Mesothelial cell of epicardium (in vitro differentiated cells): ENCODE results near the gene GATAD2B. TPM values are rescaled to one million over a fixed set of nuclear protein-coding genes. Genes with fewer than 3 reads are reported as not detected.
A peak's percentile ranks its signal among the peaks of the same experiment; 100 is the strongest.
"Not testable (repeated sequence)": the region's sequence is repeated elsewhere in the genome, so short reads cannot be mapped to it uniquely, and the experiment has no call there.

Experiments used
- DNase-seq, 2 experiments: peaks; one replicate each; pipeline ENCODE4 v3.0.0; 2021; ENCODE audit warnings: low spot score in 2 of 2; ENCODE audit not compliant: unreplicated experiment in 2 of 2
- H3K27ac Mint-ChIP-seq: 2 replicates; pipeline ENCODE4 v1.8.0; 2021; ENCODE audit warnings: mixed read lengths
- H3K27me3 Mint-ChIP-seq: 2 replicates; pipeline ENCODE4 v1.8.0; 2021; ENCODE audit warnings: low read depth, mixed read lengths
- H3K36me3 Mint-ChIP-seq: 2 replicates; pipeline ENCODE4 v1.8.0; 2021; ENCODE audit warnings: mixed read lengths
- H3K4me1 Mint-ChIP-seq: 2 replicates; pipeline ENCODE4 v1.8.0; 2021; ENCODE audit warnings: mixed read lengths
- H3K4me3 Mint-ChIP-seq: 2 replicates; pipeline ENCODE4 v1.8.0; 2021; ENCODE audit warnings: mild to moderate bottlenecking, moderate library complexity, mixed read lengths
- H3K9me3 Mint-ChIP-seq: 2 replicates; pipeline ENCODE4 v1.8.0; 2021; ENCODE audit warnings: mixed read lengths
- total RNA-seq: library from RNA; stranded (reverse); gene quantifications from 3 replicates; pipeline ENCODE4 v1.2.1, GENCODE V29; 2021
- TF ChIP-seq, protein P1 (sequence below): fragments of 200-600 bp; sonication (generic); IDR thresholded peaks from one replicate; pipeline ENCODE4 v1.5.0; 2021; ENCODE audit warnings: antibody characterized with exemption; ENCODE audit not compliant: unreplicated experiment

Gene GATAD2B
- total RNA-seq, 1 donor from 2014 or later, result 77.3 TPM

DNA sequence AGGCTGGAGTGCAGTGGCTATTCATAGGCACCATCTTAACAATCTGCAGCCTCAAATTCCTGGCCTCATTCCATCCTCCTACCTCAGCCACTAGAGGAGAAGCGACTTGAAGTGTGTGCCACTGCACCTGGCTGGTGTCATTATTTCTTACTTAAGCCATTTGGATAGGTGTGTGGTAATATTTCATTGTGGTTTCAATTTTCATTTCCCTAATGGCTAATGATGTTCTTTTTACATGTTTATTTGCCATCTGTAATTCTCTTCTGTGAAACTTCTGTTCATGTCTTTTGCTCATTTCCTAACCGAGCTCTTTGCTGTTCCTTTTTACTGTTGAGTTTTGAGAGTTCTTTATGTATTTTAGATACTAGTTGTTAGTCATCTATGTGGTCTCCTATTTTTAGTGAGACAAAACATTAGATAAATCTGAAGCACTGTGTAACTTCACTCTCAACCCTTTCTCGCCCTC is 80.7 kb downstream of the GATAD2B start:
- Mint-ChIP-seq H3K36me3 (peaks cover 13% of the 10 kb centered on the region), H3K4me3 (no peak overlapping the region), H3K27me3 (no peaks in the 10 kb centered on the region), H3K4me1 (no peaks in the 10 kb centered on the region), H3K9me3 (peaks cover 4% of the 10 kb centered on the region), H3K27ac (no peak overlapping the region)
- TF ChIP-seq, protein P1, sequence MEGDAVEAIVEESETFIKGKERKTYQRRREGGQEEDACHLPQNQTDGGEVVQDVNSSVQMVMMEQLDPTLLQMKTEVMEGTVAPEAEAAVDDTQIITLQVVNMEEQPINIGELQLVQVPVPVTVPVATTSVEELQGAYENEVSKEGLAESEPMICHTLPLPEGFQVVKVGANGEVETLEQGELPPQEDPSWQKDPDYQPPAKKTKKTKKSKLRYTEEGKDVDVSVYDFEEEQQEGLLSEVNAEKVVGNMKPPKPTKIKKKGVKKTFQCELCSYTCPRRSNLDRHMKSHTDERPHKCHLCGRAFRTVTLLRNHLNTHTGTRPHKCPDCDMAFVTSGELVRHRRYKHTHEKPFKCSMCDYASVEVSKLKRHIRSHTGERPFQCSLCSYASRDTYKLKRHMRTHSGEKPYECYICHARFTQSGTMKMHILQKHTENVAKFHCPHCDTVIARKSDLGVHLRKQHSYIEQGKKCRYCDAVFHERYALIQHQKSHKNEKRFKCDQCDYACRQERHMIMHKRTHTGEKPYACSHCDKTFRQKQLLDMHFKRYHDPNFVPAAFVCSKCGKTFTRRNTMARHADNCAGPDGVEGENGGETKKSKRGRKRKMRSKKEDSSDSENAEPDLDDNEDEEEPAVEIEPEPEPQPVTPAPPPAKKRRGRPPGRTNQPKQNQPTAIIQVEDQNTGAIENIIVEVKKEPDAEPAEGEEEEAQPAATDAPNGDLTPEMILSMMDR, result no peak
- DNase-seq, result no peak

DNA sequence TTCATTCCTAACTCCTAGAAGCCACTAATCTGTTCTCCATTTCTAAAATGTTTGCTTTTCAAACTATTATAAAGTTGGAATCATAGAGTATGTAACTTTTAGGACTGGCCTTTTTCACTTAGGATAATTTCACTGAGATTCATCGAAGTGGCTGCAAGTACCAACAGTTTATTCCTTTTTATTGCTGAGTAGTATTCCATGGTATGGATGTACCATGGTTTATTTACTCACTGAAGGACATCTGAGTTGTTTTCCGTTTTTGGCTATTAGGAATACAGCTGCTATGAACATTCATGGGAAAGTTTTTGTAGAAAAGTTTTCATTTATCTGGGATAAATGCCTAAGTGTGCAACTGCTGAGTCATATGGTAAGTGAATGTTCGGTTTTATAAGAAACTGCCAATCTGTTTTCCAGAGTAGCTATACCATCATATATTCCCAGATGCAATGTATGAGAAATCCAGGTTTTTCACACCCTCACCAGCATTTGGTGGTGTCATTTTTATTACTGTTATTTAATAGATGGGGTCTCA is 81.2 kb downstream of the GATAD2B start:
- no peaks in the 10 kb centered on the region for H3K27me3 Mint-ChIP-seq

DNA sequence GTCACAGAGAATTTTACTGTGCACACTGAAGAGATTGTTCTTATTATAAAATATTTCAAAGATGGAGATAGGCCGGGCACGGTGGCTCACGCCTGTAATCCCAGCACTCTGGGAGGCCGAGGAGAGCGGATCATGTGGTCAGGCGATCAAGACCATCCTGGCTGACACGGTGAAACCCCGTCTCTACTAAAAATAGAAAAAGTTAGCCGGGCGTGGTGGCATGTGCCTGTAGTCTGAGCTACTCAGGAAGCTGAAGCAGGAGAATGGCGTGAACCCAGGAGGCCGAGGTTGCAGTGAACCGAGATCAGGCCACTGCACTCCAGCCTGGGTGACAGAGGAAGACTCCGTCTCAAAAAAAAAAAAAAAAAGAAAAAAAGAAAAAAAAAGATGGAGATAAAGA is 82.0 kb downstream of the GATAD2B start:
- not testable (repeated sequence) for H3K4me1 Mint-ChIP-seq, DNase-seq, H3K27ac Mint-ChIP-seq, H3K27me3 Mint-ChIP-seq, H3K9me3 Mint-ChIP-seq, H3K4me3 Mint-ChIP-seq
- H3K36me3 Mint-ChIP-seq, result peaks cover 13% of the 10 kb centered on the region

More for the DNA sequence above, 81.2 kb downstream of the GATAD2B start:
- Mint-ChIP-seq H3K4me3 (no peak overlapping the region), H3K36me3 (peaks cover 13% of the 10 kb centered on the region), H3K27ac (no peak overlapping the region), H3K4me1 (no peaks in the 10 kb centered on the region), H3K9me3 (peaks cover 4% of the 10 kb centered on the region)
- TF ChIP-seq, protein P1, result no peak
- no peak for DNase-seq

DNA sequence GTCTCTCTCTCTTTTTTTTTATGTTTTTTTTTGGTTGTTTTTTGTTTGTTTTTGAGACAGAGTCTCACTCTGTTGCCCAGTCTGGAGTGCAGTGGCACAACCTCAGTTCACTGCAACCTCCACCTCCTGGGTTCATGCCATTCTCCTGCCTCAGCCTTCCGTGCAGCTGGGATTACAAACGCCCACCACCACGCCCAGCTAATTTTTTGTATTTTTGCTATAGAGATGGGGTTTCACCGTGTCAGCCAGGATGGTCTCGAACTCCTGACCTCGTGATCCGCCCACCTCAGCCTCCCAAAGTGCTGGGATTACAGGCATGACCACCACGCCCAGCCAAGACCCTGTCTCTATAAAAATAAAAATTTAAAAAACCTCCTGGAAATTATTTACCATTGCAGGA is 88.8 kb downstream of the GATAD2B start:
- not testable (repeated sequence) for H3K27me3 Mint-ChIP-seq, H3K4me3 Mint-ChIP-seq, H3K4me1 Mint-ChIP-seq, H3K9me3 Mint-ChIP-seq, H3K27ac Mint-ChIP-seq, H3K36me3 Mint-ChIP-seq, DNase-seq

DNA sequence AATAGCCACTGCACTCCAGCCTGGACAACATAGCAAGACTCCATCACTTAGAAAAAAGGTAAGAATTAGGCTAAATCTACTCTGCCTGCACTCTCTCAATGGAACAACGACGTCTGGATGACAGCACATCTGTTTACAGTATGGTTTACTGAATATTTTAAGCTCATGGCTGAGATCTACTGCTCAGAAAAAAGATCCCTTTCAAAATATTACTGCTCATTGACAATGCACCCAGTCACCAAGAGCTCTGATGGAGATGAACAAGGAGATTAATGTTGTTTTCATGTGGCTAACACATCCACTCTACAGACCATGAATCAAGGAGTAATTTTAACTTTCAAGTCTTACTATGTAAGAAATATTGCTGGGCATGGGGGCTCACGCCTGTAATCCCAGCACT is 89.6 kb downstream of the GATAD2B start:
- H3K4me1 Mint-ChIP-seq, result peaks cover 6% of the 10 kb centered on the region
- no peak for DNase-seq
- H3K36me3 Mint-ChIP-seq, result peaks cover 5% of the 10 kb centered on the region
- no peaks in the 10 kb centered on the region for H3K9me3 Mint-ChIP-seq
- H3K4me3 Mint-ChIP-seq, result no peak overlapping the region
- H3K27me3 Mint-ChIP-seq, result no peaks in the 10 kb centered on the region
- H3K27ac Mint-ChIP-seq, result no peak overlapping the region
- TF ChIP-seq, protein P1, result no peak

DNA sequence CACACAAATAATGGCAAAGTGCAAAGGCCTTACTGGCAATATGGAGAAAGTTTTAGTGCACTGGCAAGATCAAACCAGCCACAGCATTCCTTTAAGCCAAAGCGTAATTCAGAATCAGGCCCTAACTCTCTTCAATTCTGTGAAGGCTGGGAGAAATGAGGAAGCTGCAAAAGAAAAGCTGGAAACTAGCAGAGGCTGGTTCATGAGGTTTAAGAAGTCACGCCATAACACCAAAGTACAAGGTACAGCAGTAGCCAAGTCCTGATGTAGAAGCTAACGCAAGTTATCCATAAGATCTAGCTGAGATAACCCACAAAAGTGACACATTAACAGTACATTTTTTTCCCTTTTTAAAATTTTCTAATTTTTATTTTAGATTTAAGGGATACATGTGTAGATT is 90.5 kb downstream of the GATAD2B start:
- no peaks in the 10 kb centered on the region for H3K9me3 Mint-ChIP-seq
- DNase-seq, result no peak
- H3K4me3 Mint-ChIP-seq, result no peak overlapping the region
- H3K27ac Mint-ChIP-seq, result no peak overlapping the region
- TF ChIP-seq, protein P1, result no peak
- H3K4me1 Mint-ChIP-seq, result peaks cover 6% of the 10 kb centered on the region
- no peaks in the 10 kb centered on the region for H3K27me3 Mint-ChIP-seq
- H3K36me3 Mint-ChIP-seq, result peaks cover 12% of the 10 kb centered on the region

DNA sequence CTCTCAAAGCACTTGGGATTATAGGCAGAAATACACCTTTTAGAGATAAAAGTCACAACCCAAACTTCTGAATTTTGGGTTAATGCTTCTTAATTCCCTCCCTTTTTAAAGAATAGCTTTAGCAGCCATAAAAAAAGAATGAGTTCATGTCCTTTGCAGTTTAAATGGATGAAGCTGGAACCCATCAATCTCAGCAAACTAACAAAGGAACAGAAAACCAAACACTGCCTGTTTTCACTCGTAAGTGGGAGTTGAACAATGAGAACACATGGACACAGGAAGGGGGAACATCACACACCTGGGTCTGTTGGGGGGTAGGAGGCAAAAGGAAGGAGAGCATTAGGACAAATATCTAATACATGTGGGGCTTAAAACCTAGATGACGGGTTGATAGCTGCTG is 91.7 kb downstream of the GATAD2B start:
- Mint-ChIP-seq H3K36me3 (peaks cover 12% of the 10 kb centered on the region), H3K9me3 (no peaks in the 10 kb centered on the region), H3K27ac (peak overlapping the region; percentile 91), H3K4me3 (no peak overlapping the region), H3K4me1 (peaks cover 6% of the 10 kb centered on the region), H3K27me3 (no peaks in the 10 kb centered on the region)
- DNase-seq, result no peak
- TF ChIP-seq, protein P1, result no peak
